ENCODE results near the gene PGS1.

The PGS1 gene

DNA sequence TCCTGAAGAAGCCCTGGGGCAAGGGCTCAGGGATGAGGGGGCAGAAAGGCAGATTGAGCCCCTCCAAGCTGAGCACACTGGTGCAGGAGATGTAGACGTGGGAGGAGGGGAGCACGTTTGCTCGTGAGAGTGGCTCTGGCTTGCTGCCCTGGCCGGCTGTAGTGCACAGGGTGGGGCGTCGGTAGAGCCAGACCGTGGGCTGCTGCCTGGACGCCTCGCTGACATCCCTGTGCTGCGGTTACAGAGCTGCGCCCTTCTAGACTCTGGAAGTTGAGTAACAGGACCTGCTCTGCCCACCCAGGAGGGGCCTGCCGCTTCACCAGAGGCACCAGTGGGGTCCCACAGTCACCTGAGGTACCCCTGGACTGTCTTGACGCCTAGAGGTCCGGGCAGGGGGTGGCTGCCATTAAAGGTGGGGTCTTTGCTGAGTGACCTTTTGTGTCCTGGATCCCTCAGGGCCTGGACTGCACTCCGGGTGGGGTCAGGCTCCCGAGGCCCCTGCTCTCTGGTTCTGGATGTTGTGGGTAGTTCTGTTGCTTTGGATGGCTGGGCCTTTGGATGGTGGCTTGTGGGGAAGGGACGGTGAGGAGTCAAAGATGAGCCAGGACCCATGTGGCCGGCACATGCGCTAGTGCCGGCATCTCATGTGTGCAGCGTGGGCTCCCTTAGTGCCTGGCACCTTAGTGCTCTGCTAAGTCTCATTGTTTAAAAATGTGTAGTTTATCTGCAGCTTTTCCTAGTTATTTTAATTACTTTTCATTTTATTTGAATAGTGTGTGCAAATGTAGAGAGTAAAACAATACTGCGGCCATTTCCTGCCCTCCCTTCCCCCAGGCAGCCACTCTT, 41.7 kb downstream of the PGS1 start:
- H3K27me3 ChIP-seq (replicated peaks), result no peaks in the 10 kb centered on the region
- no peak for DNase-seq
- TF ChIP-seq, protein P1, sequence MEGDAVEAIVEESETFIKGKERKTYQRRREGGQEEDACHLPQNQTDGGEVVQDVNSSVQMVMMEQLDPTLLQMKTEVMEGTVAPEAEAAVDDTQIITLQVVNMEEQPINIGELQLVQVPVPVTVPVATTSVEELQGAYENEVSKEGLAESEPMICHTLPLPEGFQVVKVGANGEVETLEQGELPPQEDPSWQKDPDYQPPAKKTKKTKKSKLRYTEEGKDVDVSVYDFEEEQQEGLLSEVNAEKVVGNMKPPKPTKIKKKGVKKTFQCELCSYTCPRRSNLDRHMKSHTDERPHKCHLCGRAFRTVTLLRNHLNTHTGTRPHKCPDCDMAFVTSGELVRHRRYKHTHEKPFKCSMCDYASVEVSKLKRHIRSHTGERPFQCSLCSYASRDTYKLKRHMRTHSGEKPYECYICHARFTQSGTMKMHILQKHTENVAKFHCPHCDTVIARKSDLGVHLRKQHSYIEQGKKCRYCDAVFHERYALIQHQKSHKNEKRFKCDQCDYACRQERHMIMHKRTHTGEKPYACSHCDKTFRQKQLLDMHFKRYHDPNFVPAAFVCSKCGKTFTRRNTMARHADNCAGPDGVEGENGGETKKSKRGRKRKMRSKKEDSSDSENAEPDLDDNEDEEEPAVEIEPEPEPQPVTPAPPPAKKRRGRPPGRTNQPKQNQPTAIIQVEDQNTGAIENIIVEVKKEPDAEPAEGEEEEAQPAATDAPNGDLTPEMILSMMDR (IDR thresholded peaks at IDR 0.05; ENCODE audit: low read depth, low read length, missing control alignments), result no peak
- H3K4me3 ChIP-seq (ENCODE audit: low read depth, low read length), result no peak overlapping the region
- H3K27ac ChIP-seq, result no peak overlapping the region
- in situ Hi-C loops (cut with HindIII; ENCODE audit: low pct_ligation_motif_present, low sequenced_read_pairs), result no loop called here
- H3K36me3 ChIP-seq (replicated peaks), result peaks cover 49% of the 10 kb centered on the region

DNA sequence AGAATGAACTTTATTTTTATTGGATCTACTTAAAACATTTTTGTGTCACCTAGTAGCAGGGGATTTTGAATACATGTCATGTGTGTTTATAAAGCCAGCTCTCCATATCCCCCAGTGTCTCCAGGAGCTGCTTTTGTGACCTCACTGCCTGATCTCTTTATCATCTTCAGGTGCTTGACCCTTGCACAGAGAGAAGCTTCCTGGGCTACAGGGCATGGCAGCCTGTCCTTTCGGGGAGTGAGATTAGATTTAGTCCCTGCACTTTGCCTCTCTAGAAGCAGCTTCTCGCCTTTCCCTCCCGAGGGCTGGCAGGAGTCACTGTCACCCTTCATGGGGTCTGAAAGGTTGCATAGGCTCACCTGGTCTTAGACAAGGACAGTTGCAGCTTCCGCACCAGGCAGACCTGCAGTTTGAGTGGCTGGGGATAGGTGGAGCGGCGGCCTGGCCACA, 42.7 kb downstream of the PGS1 start:
- Histone ChIP-seq H3K4me3 (ENCODE audit: low read depth, low read length) (no peak overlapping the region), H3K27me3 (replicated peaks) (no peaks in the 10 kb centered on the region), H3K27ac (no peak overlapping the region), H3K36me3 (replicated peaks) (peaks cover 46% of the 10 kb centered on the region)
- no peak for DNase-seq
- in situ Hi-C loops (cut with HindIII; ENCODE audit: low pct_ligation_motif_present, low sequenced_read_pairs), result no loop called here
- TF ChIP-seq, protein P1 (IDR thresholded peaks at IDR 0.05; ENCODE audit: low read depth, low read length, missing control alignments), result no peak

DNA sequence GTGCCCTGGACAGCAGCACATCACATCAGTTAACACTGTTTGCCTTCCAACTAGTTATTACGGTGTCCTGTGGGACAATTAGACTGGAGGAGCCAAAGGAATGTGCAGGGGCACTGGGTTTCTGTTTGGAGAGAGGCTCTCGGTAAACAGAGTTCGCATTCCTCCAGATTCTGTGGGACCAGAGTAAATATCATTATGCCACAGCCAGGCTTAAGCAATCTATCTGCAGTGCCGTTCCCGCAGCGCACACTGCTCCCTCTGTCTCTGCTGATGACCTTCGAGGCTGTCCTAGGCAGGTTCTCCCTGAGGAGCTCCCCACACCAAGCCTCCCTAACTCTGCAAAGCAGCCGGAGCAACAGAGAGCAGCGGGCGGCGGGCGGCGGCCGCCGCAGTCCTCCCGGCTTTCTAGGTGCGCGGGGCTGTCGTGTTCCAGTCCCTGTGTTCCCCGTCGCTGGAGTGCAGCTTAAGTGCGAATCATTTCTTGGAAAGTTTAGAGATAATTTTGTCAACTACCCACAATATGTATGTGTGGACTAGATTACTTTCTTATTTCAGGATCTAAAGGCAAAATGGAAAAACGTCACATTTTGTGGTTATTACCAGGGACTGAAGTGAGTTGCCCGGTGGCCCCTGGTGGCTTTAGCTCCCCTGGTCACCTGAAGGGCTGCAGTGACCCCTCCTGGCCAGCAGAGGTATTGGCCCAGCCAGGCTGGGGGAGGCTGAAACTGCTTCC, 43.3 kb downstream of the PGS1 start:
- peaks cover 46% of the 10 kb centered on the region for H3K36me3 ChIP-seq (replicated peaks)
- TF ChIP-seq, protein P1 (IDR thresholded peaks at IDR 0.05; ENCODE audit: low read depth, low read length, missing control alignments), result peak; percentile 99
- no peak overlapping the region for H3K4me3 ChIP-seq (ENCODE audit: low read depth, low read length)
- in situ Hi-C loops (cut with HindIII; ENCODE audit: low pct_ligation_motif_present, low sequenced_read_pairs), result no loop called here
- no peak overlapping the region for H3K27ac ChIP-seq
- DNase-seq, result peak; percentile 49
- no peaks in the 10 kb centered on the region for H3K27me3 ChIP-seq (replicated peaks)

DNA sequence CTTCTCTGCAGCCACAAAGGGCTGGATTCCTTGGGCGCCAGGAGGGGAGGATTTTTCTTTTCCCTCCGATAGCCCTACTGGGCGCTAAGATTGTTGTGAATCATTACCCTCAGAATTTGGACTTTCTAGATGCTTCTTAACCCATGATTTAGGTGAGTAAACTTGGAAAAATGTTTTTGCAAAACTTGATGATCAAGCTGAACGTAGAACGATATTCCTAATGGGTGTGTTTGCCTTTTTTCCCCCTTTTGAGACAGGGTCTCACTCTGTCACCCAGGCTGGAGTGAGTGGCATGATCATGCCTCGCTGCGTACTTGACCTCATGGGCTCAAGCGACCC, 43.8 kb downstream of the PGS1 start:
- H3K27ac ChIP-seq, result no peak overlapping the region

DNA sequence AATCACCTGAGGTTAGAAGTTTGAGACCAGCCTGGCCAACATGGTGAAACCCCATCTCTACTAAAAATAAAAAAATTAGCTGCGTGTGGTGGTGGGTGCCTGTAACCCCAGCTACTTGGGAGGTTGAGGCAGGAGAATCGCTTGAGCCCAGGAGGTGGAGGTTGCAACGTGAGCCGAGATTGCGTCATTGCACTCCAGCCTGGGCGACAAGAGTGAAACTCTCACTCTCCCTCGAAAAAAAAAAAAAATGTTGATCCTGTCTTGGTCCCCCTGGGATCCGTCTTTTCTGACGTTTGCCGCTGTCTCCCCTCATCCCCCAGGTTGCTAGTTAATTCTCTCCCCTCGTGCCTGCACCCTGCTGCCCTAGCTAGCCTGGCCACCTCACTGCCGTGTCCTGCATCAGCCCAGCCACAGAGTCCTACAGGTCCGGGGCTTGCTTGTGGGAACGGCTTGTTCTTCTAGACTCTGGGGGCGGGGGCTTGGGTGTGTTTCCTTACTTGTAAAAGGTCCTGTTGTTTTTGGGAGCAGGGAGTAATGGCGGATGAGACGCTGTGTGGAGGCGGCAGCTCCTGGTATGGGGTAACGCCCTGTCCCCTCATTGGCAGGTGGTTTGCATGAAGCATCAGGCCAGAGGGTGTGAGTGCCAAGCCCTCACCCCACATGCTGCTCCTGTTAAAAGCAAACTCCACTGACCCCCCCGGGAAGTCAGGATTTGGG, 44.6 kb downstream of the PGS1 start:
- H3K4me3 ChIP-seq (ENCODE audit: low read depth, low read length), result no peak overlapping the region
- in situ Hi-C loops (cut with HindIII; ENCODE audit: low pct_ligation_motif_present, low sequenced_read_pairs), result no loop called here

More for the DNA sequence above, 43.8 kb downstream of the PGS1 start:
- in situ Hi-C loops (cut with HindIII; ENCODE audit: low pct_ligation_motif_present, low sequenced_read_pairs), result no loop called here
- peaks cover 48% of the 10 kb centered on the region for H3K36me3 ChIP-seq (replicated peaks)
- no peak overlapping the region for H3K4me3 ChIP-seq (ENCODE audit: low read depth, low read length)
- no peaks in the 10 kb centered on the region for H3K27me3 ChIP-seq (replicated peaks)
- no peak for DNase-seq
- TF ChIP-seq, protein P1 (IDR thresholded peaks at IDR 0.05; ENCODE audit: low read depth, low read length, missing control alignments), result no peak

More for the DNA sequence above, 44.6 kb downstream of the PGS1 start:
- no peaks in the 10 kb centered on the region for H3K27me3 ChIP-seq (replicated peaks)
- H3K36me3 ChIP-seq (replicated peaks), result peaks cover 47% of the 10 kb centered on the region
- TF ChIP-seq, protein P1 (IDR thresholded peaks at IDR 0.05; ENCODE audit: low read depth, low read length, missing control alignments), result no peak
- DNase-seq, result no peak
- no peak overlapping the region for H3K27ac ChIP-seq

Measured in brain microvascular endothelial cell (primary cell).